ENCODE results near the gene LINS1. TPM values are rescaled to one million over a fixed set of nuclear protein-coding genes. Genes with fewer than 3 reads are reported as not detected.
A peak's percentile ranks its signal among the peaks of the same experiment; 100 is the strongest.

LINS1 gene
- total and polyA plus RNA-seq, 2 experiments from 2014 or later = 11.7 to 15.4 TPM

DNA sequence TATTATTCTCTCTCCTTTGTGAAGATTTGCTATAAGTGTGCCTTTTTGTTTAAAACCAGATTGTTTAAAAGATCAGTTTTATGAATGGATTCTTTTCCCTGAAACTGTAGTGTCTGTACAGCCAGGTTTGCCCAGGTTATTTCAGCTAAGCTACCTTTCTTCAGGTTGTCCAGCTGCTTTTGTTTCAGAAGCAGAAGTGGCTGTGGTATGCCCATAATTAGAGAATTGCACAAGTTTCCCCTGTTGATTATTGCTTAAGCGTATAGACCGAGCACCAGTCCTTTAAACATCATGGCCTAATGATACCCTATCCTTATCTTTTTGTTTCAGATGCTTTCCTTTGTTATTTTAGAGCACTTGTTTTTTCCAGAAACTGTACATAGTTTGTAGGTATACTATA, 10.6 kb upstream of the LINS1 start (continued):
- no peak for TF ChIP-seq ZNF114 (CRISPR knock-in tag; IDR thresholded peaks at IDR 0.05)
- no peak for TF ChIP-seq STAT1 (IDR thresholded peaks at IDR 0.05; ENCODE audit: unreplicated experiment)
- no peak for TF ChIP-seq CTCF (conservative IDR thresholded peaks at IDR 0.05; ENCODE audit: low read depth in 2 of 2)
- TF ChIP-seq EZH2 (IDR thresholded peaks at IDR 0.05; ENCODE audit: low read depth, unreplicated experiment) = no peak
- no peak for TF ChIP-seq ETS1 (IDR thresholded peaks at IDR 0.05)

- H3K79me2 ChIP-seq (replicated peaks; ENCODE audit: insufficient read depth) = peaks cover 80% of the 10 kb centered on the region
Observed at GRCh38 chr15:100602823-100603393, 924 bp upstream of the LINS1 start.

GRCh38 chr15:100601617-100602063, 344 bp downstream of the LINS1 start:
- no peak for DNase-seq (ENCODE audit: low spot score)
- TF ChIP-seq JUNB (IDR thresholded peaks at IDR 0.05; ENCODE audit: unreplicated experiment) (no peak), CREB1 (CRISPR knock-in tag; IDR thresholded peaks at IDR 0.05; ENCODE audit: low read depth) (no peak), ETS1 (IDR thresholded peaks at IDR 0.05) (no peak), CTCF (conservative IDR thresholded peaks at IDR 0.05; ENCODE audit: low read depth in 2 of 2) (no peak), ZNF331 (CRISPR knock-in tag; IDR thresholded peaks at IDR 0.05; ENCODE audit: low read depth) (no peak), EZH2 (IDR thresholded peaks at IDR 0.05; ENCODE audit: low read depth, unreplicated experiment) (no peak), POLR2AphosphoS5 (IDR thresholded peaks at IDR 0.05; ENCODE audit: low read depth) (no peak), NANOG (IDR thresholded peaks at IDR 0.05; ENCODE audit: borderline replicate concordance) (no peak)
- TF ChIP-seq, protein P1, sequence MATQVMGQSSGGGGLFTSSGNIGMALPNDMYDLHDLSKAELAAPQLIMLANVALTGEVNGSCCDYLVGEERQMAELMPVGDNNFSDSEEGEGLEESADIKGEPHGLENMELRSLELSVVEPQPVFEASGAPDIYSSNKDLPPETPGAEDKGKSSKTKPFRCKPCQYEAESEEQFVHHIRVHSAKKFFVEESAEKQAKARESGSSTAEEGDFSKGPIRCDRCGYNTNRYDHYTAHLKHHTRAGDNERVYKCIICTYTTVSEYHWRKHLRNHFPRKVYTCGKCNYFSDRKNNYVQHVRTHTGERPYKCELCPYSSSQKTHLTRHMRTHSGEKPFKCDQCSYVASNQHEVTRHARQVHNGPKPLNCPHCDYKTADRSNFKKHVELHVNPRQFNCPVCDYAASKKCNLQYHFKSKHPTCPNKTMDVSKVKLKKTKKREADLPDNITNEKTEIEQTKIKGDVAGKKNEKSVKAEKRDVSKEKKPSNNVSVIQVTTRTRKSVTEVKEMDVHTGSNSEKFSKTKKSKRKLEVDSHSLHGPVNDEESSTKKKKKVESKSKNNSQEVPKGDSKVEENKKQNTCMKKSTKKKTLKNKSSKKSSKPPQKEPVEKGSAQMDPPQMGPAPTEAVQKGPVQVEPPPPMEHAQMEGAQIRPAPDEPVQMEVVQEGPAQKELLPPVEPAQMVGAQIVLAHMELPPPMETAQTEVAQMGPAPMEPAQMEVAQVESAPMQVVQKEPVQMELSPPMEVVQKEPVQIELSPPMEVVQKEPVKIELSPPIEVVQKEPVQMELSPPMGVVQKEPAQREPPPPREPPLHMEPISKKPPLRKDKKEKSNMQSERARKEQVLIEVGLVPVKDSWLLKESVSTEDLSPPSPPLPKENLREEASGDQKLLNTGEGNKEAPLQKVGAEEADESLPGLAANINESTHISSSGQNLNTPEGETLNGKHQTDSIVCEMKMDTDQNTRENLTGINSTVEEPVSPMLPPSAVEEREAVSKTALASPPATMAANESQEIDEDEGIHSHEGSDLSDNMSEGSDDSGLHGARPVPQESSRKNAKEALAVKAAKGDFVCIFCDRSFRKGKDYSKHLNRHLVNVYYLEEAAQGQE (IDR thresholded peaks at IDR 0.05; ENCODE audit: unreplicated experiment) = no peak

More at GRCh38 chr15:100602823-100603393, 924 bp upstream of the LINS1 start:
- DNase-seq (ENCODE audit: low spot score) (peak; percentile 67), ATAC-seq (peak; percentile 68)
- peaks cover 10% of the 10 kb centered on the region for H3K4me1 ChIP-seq (ENCODE audit: insufficient read depth)
- H3K36me3 Mint-ChIP-seq (ENCODE audit: low read depth) = peaks cover 8% of the 10 kb centered on the region; the same call in 1 of the 3 replicates
- H3K4me1 Mint-ChIP-seq = peaks cover 12% of the 10 kb centered on the region
- no peaks in the 10 kb centered on the region for H3K27me3 ChIP-seq (ENCODE audit: insufficient read depth)
- H3K27ac Mint-ChIP-seq = peak overlapping the region; percentile 95
- H3K36me3 ChIP-seq (ENCODE audit: insufficient read depth) = peaks cover 10% of the 10 kb centered on the region; the same call in 1 of the 2 replicates
- peak overlapping the region; percentile 95 for H3K4me3 ChIP-seq
- peak overlapping the region; percentile 82; the same call in 1 of the 2 replicates for H3K27ac ChIP-seq (ENCODE audit: low read depth)
- H3K27me3 Mint-ChIP-seq (ENCODE audit: insufficient read depth, low read depth, poor library complexity) = peaks cover 4% of the 10 kb centered on the region
- H4K20me1 ChIP-seq (replicated peaks; ENCODE audit: insufficient read depth) = 0 out of 2 replicates have a peak, but pooled peaks cover 7% of the 10 kb centered on the region
- no peaks in the 10 kb centered on the region for H3F3A ChIP-seq (replicated peaks; ENCODE audit: low read depth)
- H3K4me2 ChIP-seq = peak overlapping the region; percentile 87
- H3K4me3 Mint-ChIP-seq = no peak overlapping the region; the same call in 2 of the 3 replicates
- TF ChIP-seq EZH2 (IDR thresholded peaks at IDR 0.05; ENCODE audit: low read depth, unreplicated experiment) = no peak
- TF ChIP-seq POLR2AphosphoS5 (IDR thresholded peaks at IDR 0.05; ENCODE audit: low read depth) = 0 out of 2 replicates have a peak, but pooled peaks have one; percentile 1
- H3K9me2 ChIP-seq (ENCODE audit: insufficient read depth) = no peaks in the 10 kb centered on the region
- H3K9me3 Mint-ChIP-seq = no peaks in the 10 kb centered on the region
- H2AFZ ChIP-seq = peak overlapping the region; percentile 86; the same call in 1 of the 2 replicates

More at GRCh38 chr15:100601617-100602063, 344 bp downstream of the LINS1 start:
- H3K4me3 Mint-ChIP-seq = no peak overlapping the region
- peaks cover 12% of the 10 kb centered on the region for H3K4me1 Mint-ChIP-seq
- Histone ChIP-seq H3K27ac (ENCODE audit: low read depth) (no peak overlapping the region), H3K4me3 (peak overlapping the region; percentile 95), H3F3A (replicated peaks; ENCODE audit: low read depth) (no peaks in the 10 kb centered on the region), H3K9me2 (ENCODE audit: insufficient read depth) (no peaks in the 10 kb centered on the region), H3K4me1 (ENCODE audit: insufficient read depth) (peaks cover 10% of the 10 kb centered on the region), H4K20me1 (replicated peaks; ENCODE audit: insufficient read depth) (peaks cover 17% of the 10 kb centered on the region), H3K27me3 (ENCODE audit: insufficient read depth) (no peaks in the 10 kb centered on the region), H3K4me2 (peak overlapping the region; percentile 92), H3K79me2 (replicated peaks; ENCODE audit: insufficient read depth) (peaks cover 82% of the 10 kb centered on the region), H3K36me3 (ENCODE audit: insufficient read depth) (peaks cover 10% of the 10 kb centered on the region; the same call in 1 of the 2 replicates), H2AFZ (peak overlapping the region; percentile 78)
- no peak overlapping the region for H3K27ac Mint-ChIP-seq
- H3K9me3 Mint-ChIP-seq = no peaks in the 10 kb centered on the region
- peaks cover 4% of the 10 kb centered on the region for H3K27me3 Mint-ChIP-seq (ENCODE audit: insufficient read depth, low read depth, poor library complexity)
- ATAC-seq = peak; percentile 32
- peaks cover 8% of the 10 kb centered on the region; the same call in 1 of the 3 replicates for H3K36me3 Mint-ChIP-seq (ENCODE audit: low read depth)
